Measurements from ENCODE around the gene SOCS7. TPM values are rescaled to one million over a fixed set of nuclear protein-coding genes. Genes with fewer than 3 reads are reported as not detected.

The SOCS7 gene
- total RNA-seq, 2 donors from 2014 or later: 14.6 to 61.9 TPM

GRCh38 chr17:38405654-38406053 lies 54.0 kb downstream of the SOCS7 start:
- TF ChIP-seq CTCF (IDR thresholded peaks at IDR 0.05) (no peak), POLR2AphosphoS5 (IDR thresholded peaks at IDR 0.05) (no peak), POLR2A (IDR thresholded peaks at IDR 0.05) (no peak)
- Histone ChIP-seq H3K4me3 (no peak overlapping the region), H3K27me3 (replicated peaks; ENCODE audit: insufficient read depth) (no peaks in the 10 kb centered on the region), H3K36me3 (no peaks in the 10 kb centered on the region), H3K9me3 (no peaks in the 10 kb centered on the region), H3K27ac (no peak overlapping the region), H3K4me1 (replicated peaks) (no peaks in the 10 kb centered on the region)
- DNase-seq (ENCODE audit: low spot score): no peak
- 93% methylated on average over 4 of the region's 4 CpGs for WGBS
- intact Hi-C loops (cut with DNase I): no loop called here

DNA sequence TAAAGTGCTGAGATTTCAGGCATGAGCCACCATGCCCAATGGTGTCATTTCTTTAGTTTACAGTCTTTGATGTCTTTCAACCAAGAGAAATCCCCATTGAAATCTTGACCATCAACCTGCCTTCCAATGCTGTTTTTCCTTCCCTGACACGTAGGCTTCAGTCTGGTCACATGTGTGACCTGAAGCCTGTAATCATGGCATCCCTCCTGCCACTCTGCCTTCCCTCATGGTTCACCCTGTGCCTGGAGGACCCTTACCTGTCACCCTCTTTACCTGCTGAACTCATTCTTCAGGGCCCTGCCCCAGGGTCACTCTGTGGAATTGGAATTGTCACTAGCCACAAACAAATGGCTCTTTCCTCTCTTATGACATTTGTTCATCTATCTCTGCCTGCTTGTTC lies 58.6 kb downstream of the SOCS7 start:
- Histone ChIP-seq H3K4me1 (replicated peaks) (no peaks in the 10 kb centered on the region), H3K4me3 (no peak overlapping the region), H3K27me3 (replicated peaks; ENCODE audit: insufficient read depth) (no peaks in the 10 kb centered on the region), H3K36me3 (no peaks in the 10 kb centered on the region), H3K27ac (no peak overlapping the region), H3K9me3 (no peaks in the 10 kb centered on the region)
- DNase-seq (ENCODE audit: low spot score): no peak
- WGBS: 90% methylated on average over 1 of the region's 1 CpG
- intact Hi-C loops (cut with DNase I): no loop called here
- no peak for TF ChIP-seq POLR2A (IDR thresholded peaks at IDR 0.05)
- no peak for TF ChIP-seq CTCF (IDR thresholded peaks at IDR 0.05)

DNA sequence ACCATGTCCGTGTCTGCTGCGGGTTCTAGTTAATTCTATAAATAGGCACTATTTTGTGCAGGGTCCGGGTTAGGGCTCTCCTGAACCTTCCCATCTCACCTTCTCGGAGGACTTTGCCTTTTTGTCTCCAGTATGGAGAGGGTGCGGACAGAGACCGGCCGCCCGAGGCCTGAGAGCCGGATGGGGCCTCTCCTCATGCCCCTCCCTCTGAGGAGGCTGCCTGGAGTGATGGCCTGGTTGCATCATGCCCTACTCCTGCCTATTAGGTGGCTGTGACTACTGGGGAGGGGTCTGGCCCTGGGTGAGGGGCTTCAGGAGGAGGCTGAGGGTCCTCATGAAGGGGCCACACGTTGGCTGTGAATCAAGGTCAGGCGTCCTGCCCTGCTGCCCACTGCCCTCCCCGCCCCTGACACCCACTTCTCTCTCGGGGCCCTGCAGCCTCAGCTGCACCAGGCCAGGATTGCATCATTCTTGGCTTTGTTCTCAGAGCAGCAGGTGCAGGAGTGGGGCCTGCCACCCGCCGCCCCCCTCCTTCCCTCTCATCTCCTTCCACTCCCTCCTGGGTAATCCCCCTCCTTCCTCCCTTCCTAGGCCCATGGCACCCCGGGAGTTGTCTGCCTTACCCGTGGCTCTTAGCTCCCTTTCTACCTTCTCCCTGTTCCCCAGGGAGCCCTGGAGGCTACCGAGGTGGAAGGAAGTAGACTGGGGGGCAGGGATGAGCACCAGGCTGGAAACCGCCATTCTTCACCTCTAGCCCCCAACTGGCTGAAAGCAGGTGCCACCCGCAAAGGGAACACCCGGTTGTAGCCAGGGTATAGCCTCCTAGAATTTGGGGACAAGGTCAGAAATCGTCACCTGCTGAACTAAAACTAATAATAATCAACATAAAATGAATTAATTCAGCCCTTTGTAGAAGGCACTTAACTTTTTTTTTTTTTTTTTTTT lies 63.9 kb downstream of the SOCS7 start:
- 28% methylated on average over 22 of the region's 22 CpGs for whole genome bisulfite sequencing
- TF ChIP-seq POLR2A (IDR thresholded peaks at IDR 0.05) (no peak), CTCF (IDR thresholded peaks at IDR 0.05) (no peak), POLR2AphosphoS5 (IDR thresholded peaks at IDR 0.05) (no peak)
- H3K27ac ChIP-seq: no peak overlapping the region
- H3K4me1 ChIP-seq (replicated peaks): no peaks in the 10 kb centered on the region
- intact Hi-C loops (cut with DNase I): no loop called here
- H3K4me3 ChIP-seq: no peak overlapping the region
- no peaks in the 10 kb centered on the region for H3K9me3 ChIP-seq
- H3K36me3 ChIP-seq: no peaks in the 10 kb centered on the region
- no peaks in the 10 kb centered on the region for H3K27me3 ChIP-seq (replicated peaks; ENCODE audit: insufficient read depth)
- no peak for DNase-seq (ENCODE audit: low spot score)

DNA sequence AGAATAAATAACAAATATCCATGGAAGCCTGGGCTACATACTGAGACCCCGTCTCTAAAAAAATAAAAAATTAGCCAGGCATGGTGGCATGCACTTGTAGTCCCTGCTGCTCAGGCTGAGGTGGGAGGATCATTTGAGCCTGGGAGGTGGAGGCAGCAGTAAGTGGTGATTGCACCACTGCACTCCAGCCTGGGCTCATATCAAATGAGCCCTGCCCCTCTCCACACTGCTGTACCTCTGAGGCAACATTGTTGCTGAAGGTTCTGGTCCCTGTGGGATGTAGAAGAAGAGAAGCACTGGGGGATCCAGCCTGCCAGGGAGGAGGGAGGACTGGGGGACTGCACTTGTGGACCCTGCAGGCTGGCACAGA lies 65.2 kb downstream of the SOCS7 start:
- no peaks in the 10 kb centered on the region for H3K4me1 ChIP-seq (replicated peaks)
- intact Hi-C loops (cut with DNase I): no loop called here
- no peaks in the 10 kb centered on the region for H3K27me3 ChIP-seq (replicated peaks; ENCODE audit: insufficient read depth)

More for the DNA sequence above, 65.2 kb downstream of the SOCS7 start:
- 24% methylated on average over 1 of the region's 1 CpG for WGBS
- no peak for DNase-seq (ENCODE audit: low spot score)
- TF ChIP-seq POLR2A (IDR thresholded peaks at IDR 0.05) (no peak), CTCF (IDR thresholded peaks at IDR 0.05) (no peak), POLR2AphosphoS5 (IDR thresholded peaks at IDR 0.05) (no peak)
- no peak overlapping the region for H3K4me3 ChIP-seq
- no peaks in the 10 kb centered on the region for H3K36me3 ChIP-seq
- no peak overlapping the region for H3K27ac ChIP-seq
- H3K9me3 ChIP-seq: no peaks in the 10 kb centered on the region

Data from prostate gland (tissue), 2 donors.